Adrenal gland (tissue), 12 donors: Measurements from ENCODE around the gene EDAR. TPM values are rescaled to one million over a fixed set of nuclear protein-coding genes. Genes with fewer than 3 reads are reported as not detected.

Source experiments
- DNase-seq, 7 donors: peaks; one replicate each; pipeline ENCODE4 v3.0.0-alpha.2; 2019 to 2020
- H3K27ac ChIP-seq, 5 donors: fragments of 200-600 bp; sonication (generic) in 4 of 5; 1 replicate in 3 of 5; 2 replicates in 2 of 5; pipeline versions ENCODE4 v1.5.1 to v1.8.0; 2016 to 2020; ENCODE audit warnings: mild to moderate bottlenecking in 1 of 5
- H3K27me3 ChIP-seq: fragments of 200-600 bp; 2 replicates; pipeline ENCODE4 v1.8.0; 2021
- H3K36me3 ChIP-seq, 2 donors: fragments of 200-600 bp; replicated peaks in 1 of 2; 1 replicate in 1 of 2; 2 replicates in 1 of 2; pipeline versions ENCODE4 v1.5.1 to v1.8.0; 2018 to 2022
- H3K4me1 ChIP-seq, 2 donors: fragments of 200-600 bp; replicated peaks in 1 of 2; 1 replicate in 1 of 2; 2 replicates in 1 of 2; pipeline versions ENCODE4 v1.5.1 to v1.8.0; 2018 to 2021
- H3K4me3 ChIP-seq, 4 donors: fragments of 200-600 bp; sonication (generic) in 3 of 4; one replicate each; pipeline ENCODE4 v1.5.1; 2016 to 2018
- H3K9me3 ChIP-seq, 3 donors: fragments of 200-600 bp; sonication (generic) in 1 of 3; replicated peaks in 1 of 3; 1 replicate in 2 of 3; 2 replicates in 1 of 3; pipeline versions ENCODE4 v1.5.1 to v1.8.0; 2016 to 2021
- CTCF ChIP-seq, 6 experiments: fragments of 450-650 bp in 4 of 6; fragments of 200-600 bp in 2 of 6; sonication (generic) in 1 of 6; IDR thresholded peaks; 1 replicate in 5 of 6; 2 replicates in 1 of 6; pipeline versions ENCODE4 v1.5.1 to v1.8.0; 2016 to 2021; ENCODE audit warnings: antibody characterized with exemption in 6 of 6, mild to moderate bottlenecking in 2 of 6, moderate library complexity in 1 of 6
- POLR2A ChIP-seq, 2 donors: fragments of 450-650 bp; IDR thresholded peaks; one replicate each; pipeline ENCODE4 v1.6.1; 2017; ENCODE audit warnings: antibody characterized with exemption in 2 of 2, mild to moderate bottlenecking in 2 of 2, moderate library complexity in 1 of 2
- WGBS, 4 donors: extraction: QIAGEN DNeasy Blood & Tissue Kit in 2 of 4; methylation state at CpG; one replicate each; pipeline versions ENCODE4 v1.1.5 to v1.1.7; 2013 to 2017; 5-methylcytosine and 5-hydroxymethylcytosine counted together
- intact Hi-C, 2 donors: fragments of 100-400 bp; cut with DNase I; formaldehyde crosslinking; loops; one replicate each; pipeline versions ENCODE4 v1.14.1 to v1.15.0; 2022 to 2023
- polyA plus RNA-seq, 3 donors: library from polyadenylated mRNA; stranded (reverse); fragments of 200-250 nt in 2 of 3; fragments of 350-450 nt in 1 of 3; fragmentation: Illumina TruSeq in 1 of 3; extraction: RNeasy Lipid Tissue Mini Kit (QIAGEN cat#74804) in 1 of 3; gene quantifications; one replicate each; pipeline ENCODE4 v1.2.3, GENCODE V29; 2013 to 2014
- total RNA-seq, 9 donors: library from RNA; depleted of rRNA in 4 of 9; stranded (reverse); fragments of >200 nt in 4 of 9; fragments of 120-200 nt in 1 of 9; fragmentation: NEBNext Ultra II Directional in 1 of 9; extraction: Animal tissue kit (Norgen Biotek cat#: 25700) in 1 of 9; gene quantifications; one replicate each; pipeline versions ENCODE4 v1.1.0 to v1.2.4, GENCODE V29; 2013 to 2023
- donor health status: healthy with polysubstance abuse.
- donor health status: Bipolar disorder and iron deficiency.
- donor health status: DM: yes; HTN: yes; CAD: no.
- donor health status: DM: no; HTN: no; CAD: no.
- donor health status: DM: no; HTN: no; CAD: no.
- donor health status: DM: yes; HTN: yes; CAD: no.

The EDAR gene
- total and polyA plus RNA-seq, 12 donors: not detected

GRCh38 chr2:108944601-108945331 is 44.3 kb downstream of the EDAR start:
- Histone ChIP-seq H3K36me3 (no peaks in the 10 kb centered on the region), H3K4me1 (peaks cover 0 to 7% of the 10 kb centered on the region in 2 donors), H3K27me3 (no peaks in the 10 kb centered on the region), H3K9me3 (peaks cover 0 to 9% (median 0%) of the 10 kb centered on the region in 3 donors), H3K27ac (no peak overlapping the region), H3K4me3 (no peak overlapping the region)
- intact Hi-C loops: no loop called here
- 20 to 76% (median 67%) methylated on average over 1 to 16 of the region's 16 CpGs for WGBS, 4 donors
- no peak for DNase-seq
- no peak for TF ChIP-seq CTCF (IDR thresholded peaks at IDR 0.05)
- no peak for TF ChIP-seq POLR2A (IDR thresholded peaks at IDR 0.05)

DNA sequence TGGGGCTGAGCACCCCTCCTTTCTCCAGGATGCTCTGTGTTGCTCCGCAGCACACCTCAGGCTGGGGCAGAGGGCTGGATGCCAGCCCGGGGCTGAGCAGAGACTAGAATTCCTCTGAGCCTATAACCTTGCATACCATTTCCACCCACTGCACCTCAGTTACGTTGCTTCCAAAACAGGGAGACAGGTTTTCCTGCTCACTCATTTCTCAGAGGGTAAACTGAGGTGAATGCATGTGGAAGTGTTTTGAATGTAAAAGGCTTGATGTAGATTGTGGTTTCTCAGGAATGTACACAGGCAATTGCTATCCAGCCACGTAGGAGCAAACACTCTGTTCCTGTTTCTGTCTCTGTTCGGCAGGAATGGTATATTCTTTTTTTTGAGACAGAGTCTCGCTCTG is 45.3 kb downstream of the EDAR start:
- no peak for TF ChIP-seq POLR2A (IDR thresholded peaks at IDR 0.05)
- no peak for TF ChIP-seq CTCF (IDR thresholded peaks at IDR 0.05)
- 76 to 83% (median 79%) methylated on average over 5 to 6 of the region's 6 CpGs for WGBS, 4 donors
- peaks cover 0 to 7% of the 10 kb centered on the region in 2 donors for H3K4me1 ChIP-seq
- H3K27me3 ChIP-seq: no peaks in the 10 kb centered on the region
- H3K9me3 ChIP-seq: peaks cover 0 to 9% (median 0%) of the 10 kb centered on the region in 3 donors
- H3K36me3 ChIP-seq: no peaks in the 10 kb centered on the region
- no peak overlapping the region for H3K27ac ChIP-seq
- intact Hi-C loops: no loop called here
- DNase-seq: no peak
- H3K4me3 ChIP-seq: no peak overlapping the region

DNA sequence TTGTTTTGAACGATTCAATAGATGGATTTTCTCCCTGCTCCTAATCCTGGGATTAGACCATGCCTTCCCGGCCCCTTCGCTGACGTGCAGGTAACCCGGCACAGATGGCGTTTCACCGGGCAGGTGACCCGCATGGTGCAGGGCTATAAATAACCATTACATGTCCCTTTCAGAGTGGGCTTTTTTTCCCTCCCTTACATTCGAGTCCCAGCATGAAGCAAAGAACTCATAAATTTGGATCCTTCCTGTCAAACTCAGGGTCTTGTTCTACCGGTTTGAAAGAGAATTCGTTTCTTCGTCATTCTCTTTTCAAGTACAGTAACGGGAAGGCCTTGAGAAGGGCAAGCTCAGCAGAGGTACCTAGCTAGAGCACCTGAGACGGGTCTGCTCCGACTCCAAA is 46.1 kb downstream of the EDAR start:
- no peaks in the 10 kb centered on the region for H3K27me3 ChIP-seq
- H3K4me3 ChIP-seq: no peak overlapping the region
- H3K9me3 ChIP-seq: peaks cover 0 to 9% (median 0%) of the 10 kb centered on the region in 3 donors
- no peak overlapping the region for H3K27ac ChIP-seq
- 64 to 67% (median 66%) methylated on average over 15 of the region's 15 CpGs for WGBS, 4 donors
- intact Hi-C loops: no loop called here
- H3K4me1 ChIP-seq: peaks cover 0 to 7% of the 10 kb centered on the region in 2 donors
- TF ChIP-seq CTCF (IDR thresholded peaks at IDR 0.05) (no peak), POLR2A (IDR thresholded peaks at IDR 0.05) (no peak)
- DNase-seq: no peak
- H3K36me3 ChIP-seq: no peaks in the 10 kb centered on the region

- intact Hi-C loops: no loop called here
- WGBS, 4 donors: 95 to 96% (median 96%) methylated on average over 23 to 34 of the region's 34 CpGs
Measured at GRCh38 chr2:108942231-108942825, 46.7 kb downstream of the EDAR start.

More at GRCh38 chr2:108942231-108942825, 46.7 kb downstream of the EDAR start:
- Histone ChIP-seq H3K27me3 (no peaks in the 10 kb centered on the region), H3K9me3 (peaks cover 0 to 4% (median 0%) of the 10 kb centered on the region in 3 donors), H3K36me3 (no peaks in the 10 kb centered on the region), H3K4me1 (peaks cover 0 to 7% of the 10 kb centered on the region in 2 donors), H3K4me3 (no peak overlapping the region), H3K27ac (no peak overlapping the region)
- DNase-seq: no peak
- TF ChIP-seq POLR2A (IDR thresholded peaks at IDR 0.05) (no peak), CTCF (IDR thresholded peaks at IDR 0.05) (no peak)
